Right atrium auricular region (tissue), 2 donors: ENCODE measurements around the gene CSF3. TPM values are rescaled to one million over a fixed set of nuclear protein-coding genes. Genes with fewer than 3 reads are reported as not detected.

Experiments used
- DNase-seq: peaks from one replicate; pipeline ENCODE4 v3.0.0-alpha.2; 2019; ENCODE audit warnings: low spot score
- H3K27ac ChIP-seq, 2 donors: fragments of 200-600 bp; sonication (generic); 1 replicate in 1 of 2; 2 replicates in 1 of 2; pipeline ENCODE4 v1.5.1; 2016 to 2019
- H3K27me3 ChIP-seq, 2 donors: fragments of 200-600 bp; sonication (generic); one replicate each; pipeline versions ENCODE4 v1.5.1 to v1.6.0; 2017 to 2019
- H3K36me3 ChIP-seq: fragments of 200-600 bp; sonication (generic); one replicate; pipeline ENCODE4 v1.5.1; 2016
- H3K4me1 ChIP-seq, 2 donors: fragments of 200-600 bp; sonication (generic); one replicate each; pipeline versions ENCODE4 v1.5.1 to v1.6.0; 2017 to 2019
- H3K4me3 ChIP-seq, 2 donors: fragments of 200-600 bp; sonication (generic); 1 replicate in 1 of 2; 2 replicates in 1 of 2; pipeline ENCODE4 v1.5.1; 2017 to 2019; ENCODE audit warnings: mild to moderate bottlenecking in 1 of 2, moderate library complexity in 1 of 2
- H3K9me3 ChIP-seq, 2 donors: fragments of 200-600 bp; sonication (generic); one replicate each; pipeline ENCODE4 v1.5.1; 2019
- CTCF ChIP-seq, 2 donors: fragments of 200-600 bp; sonication (generic); IDR thresholded peaks; one replicate each; pipeline ENCODE4 v1.5.1; 2019; ENCODE audit warnings: antibody characterized with exemption in 2 of 2
- total RNA-seq, 2 donors: library from RNA; depleted of rRNA; stranded (reverse); fragments of >200 nt; gene quantifications; one replicate each; pipeline ENCODE4 v1.1.0, GENCODE V29; 2016

CSF3 gene
- total RNA-seq, 2 donors from 2014 or later: 1.3 TPM; not detected in 1

GRCh38 chr17:39971076-39971603 lies 44.1 kb upstream of the CSF3 start:
- H3K9me3 ChIP-seq: no peaks in the 10 kb centered on the region
- DNase-seq: no peak
- H3K27ac ChIP-seq: no peak overlapping the region
- no peaks in the 10 kb centered on the region for H3K4me1 ChIP-seq
- TF ChIP-seq CTCF (IDR thresholded peaks at IDR 0.05): no peak
- H3K4me3 ChIP-seq: no peak overlapping the region
- H3K36me3 ChIP-seq: no peaks in the 10 kb centered on the region
- no peaks in the 10 kb centered on the region for H3K27me3 ChIP-seq

- no peaks in the 10 kb centered on the region for H3K9me3 ChIP-seq
These were observed 43.0 kb upstream of the CSF3 start for GRCh38 chr17:39972271-39972670.

GRCh38 chr17:39973496-39973895 lies 41.7 kb upstream of the CSF3 start:
- no peaks in the 10 kb centered on the region for H3K27me3 ChIP-seq
- TF ChIP-seq CTCF (IDR thresholded peaks at IDR 0.05): no peak
- DNase-seq: no peak
- H3K4me3 ChIP-seq: no peak overlapping the region
- no peak overlapping the region for H3K27ac ChIP-seq
- no peaks in the 10 kb centered on the region for H3K36me3 ChIP-seq
- H3K4me1 ChIP-seq: no peaks in the 10 kb centered on the region
- H3K9me3 ChIP-seq: no peaks in the 10 kb centered on the region

More at GRCh38 chr17:39972271-39972670, 43.0 kb upstream of the CSF3 start:
- no peaks in the 10 kb centered on the region for H3K36me3 ChIP-seq
- H3K4me1 ChIP-seq: no peaks in the 10 kb centered on the region
- H3K4me3 ChIP-seq: no peak overlapping the region
- peak overlapping the region in 1 of 2 donors; percentile 16 for H3K27ac ChIP-seq
- DNase-seq: no peak
- no peaks in the 10 kb centered on the region for H3K27me3 ChIP-seq
- no peak for TF ChIP-seq CTCF (IDR thresholded peaks at IDR 0.05)

- Histone ChIP-seq H3K27me3 (no peaks in the 10 kb centered on the region), H3K27ac (no peak overlapping the region), H3K36me3 (no peaks in the 10 kb centered on the region)
These were observed 40.8 kb upstream of the CSF3 start for GRCh38 chr17:39974433-39974832.

GRCh38 chr17:39975801-39976200 lies 39.4 kb upstream of the CSF3 start:
- no peaks in the 10 kb centered on the region for H3K27me3 ChIP-seq
- peaks cover 0 to 9% of the 10 kb centered on the region in 2 donors for H3K4me1 ChIP-seq
- H3K36me3 ChIP-seq: no peaks in the 10 kb centered on the region
- no peak overlapping the region for H3K4me3 ChIP-seq
- no peak overlapping the region for H3K27ac ChIP-seq
- no peak for TF ChIP-seq CTCF (IDR thresholded peaks at IDR 0.05)
- DNase-seq: no peak
- H3K9me3 ChIP-seq: no peaks in the 10 kb centered on the region

More at GRCh38 chr17:39974433-39974832, 40.8 kb upstream of the CSF3 start:
- Histone ChIP-seq H3K9me3 (no peaks in the 10 kb centered on the region), H3K4me3 (no peak overlapping the region), H3K4me1 (peaks cover 0 to 3% of the 10 kb centered on the region in 2 donors)
- no peak for DNase-seq
- no peak for TF ChIP-seq CTCF (IDR thresholded peaks at IDR 0.05)
